Measurements from ENCODE around the gene PLCE1.

PLCE1 gene

GRCh38 chr10:94025806-94026205 is 32.1 kb downstream of the PLCE1 start:
- DNase-seq = no peak

- DNase-seq = no peak
Measured at GRCh38 chr10:94027197-94027596, 33.5 kb downstream of the PLCE1 start.

GRCh38 chr10:94029955-94030354 is 36.2 kb downstream of the PLCE1 start:
- no peak for DNase-seq

GRCh38 chr10:94035982-94036765 is 42.4 kb downstream of the PLCE1 start:
- no peak for DNase-seq

GRCh38 chr10:94036766-94037033 is 43.0 kb downstream of the PLCE1 start:
- no peak for DNase-seq

GRCh38 chr10:94037286-94037685 is 43.6 kb downstream of the PLCE1 start:
- DNase-seq = no peak

GRCh38 chr10:94038024-94038423 is 44.3 kb downstream of the PLCE1 start:
- no peak for DNase-seq

GRCh38 chr10:94041206-94041605 is 47.5 kb downstream of the PLCE1 start:
- DNase-seq = no peak

- DNase-seq = no peak
Measured at GRCh38 chr10:94042001-94042833, 48.5 kb downstream of the PLCE1 start.

- DNase-seq = no peak
Measured at GRCh38 chr10:94042834-94043175, 49.1 kb downstream of the PLCE1 start.
